Smooth muscle cell (in vitro differentiated cells): ENCODE results near the gene XPC. TPM values are rescaled to one million over a fixed set of nuclear protein-coding genes. Genes with fewer than 3 reads are reported as not detected.

ENCODE experiments used
- DNase-seq: peaks from one replicate; lab custom pipeline; 2025; ENCODE audit not compliant: unreplicated experiment; lab: John Stamatoyannopoulos, UW
- H2AFZ ChIP-seq: fragments of 200-600 bp; sonication (generic); 2 replicates; pipeline ENCODE4 v1.6.0; 2016; ENCODE audit warnings: antibody characterized with exemption, low read depth, mild to moderate bottlenecking
- H3F3A ChIP-seq: fragments of 200-600 bp; sonication (generic); 2 replicates; pipeline ENCODE4 v1.6.0; 2017; ENCODE audit warnings: antibody characterized with exemption, low read depth
- H3K27ac ChIP-seq: fragments of 200-600 bp; sonication (generic); 2 replicates; pipeline ENCODE4 v1.5.1; 2016; ENCODE audit warnings: low read depth, mild to moderate bottlenecking
- H3K27me3 ChIP-seq: fragments of 200-600 bp; sonication (generic); 2 replicates; pipeline ENCODE4 v1.6.1; 2016; ENCODE audit warnings: low read depth, mild to moderate bottlenecking
- H3K36me3 ChIP-seq: fragments of 200-600 bp; sonication (generic); 2 replicates; pipeline ENCODE4 v1.5.1; 2016; ENCODE audit warnings: low read depth
- H3K4me1 ChIP-seq: fragments of 200-600 bp; sonication (generic); 2 replicates; pipeline ENCODE4 v1.5.1; 2016; ENCODE audit warnings: low read depth
- H3K4me2 ChIP-seq: fragments of 200-600 bp; sonication (generic); 2 replicates; pipeline ENCODE4 v1.6.0; 2016; ENCODE audit warnings: mild to moderate bottlenecking
- H3K4me3 ChIP-seq: fragments of 200-600 bp; sonication (generic); 2 replicates; pipeline ENCODE4 v1.5.1; 2016; ENCODE audit warnings: mild to moderate bottlenecking
- H3K79me2 ChIP-seq: fragments of 200-600 bp; sonication (generic); 2 replicates; pipeline ENCODE4 v1.6.0; 2016; ENCODE audit warnings: low read depth, mild to moderate bottlenecking
- H3K9ac ChIP-seq: fragments of 200-600 bp; sonication (generic); 2 replicates; pipeline ENCODE4 v1.6.0; 2016; ENCODE audit warnings: low read depth
- H3K9me3 ChIP-seq: fragments of 200-600 bp; sonication (generic); replicated peaks from 2 replicates; pipeline ENCODE4 v1.5.1; 2016; ENCODE audit warnings: low read depth
- H4K20me1 ChIP-seq: fragments of 200-600 bp; sonication (generic); 2 replicates; pipeline ENCODE4 v1.6.0; 2016; ENCODE audit warnings: low read depth
- CTCF ChIP-seq: fragments of 200-600 bp; sonication (generic); IDR thresholded peaks from 2 replicates; pipeline ENCODE4 v1.5.1; 2017; ENCODE audit warnings: borderline replicate concordance, mild to moderate bottlenecking, antibody characterized with exemption; ENCODE audit not compliant: insufficient read depth, poor library complexity, severe bottlenecking
- WGBS: methylation state at CpG from one replicate; pipeline ENCODE4 v1.1.7; 2016; ENCODE audit warnings: low lambda C conversion rate; 5-methylcytosine and 5-hydroxymethylcytosine counted together
- polyA plus RNA-seq: library from polyadenylated mRNA; unstranded; fragments of >200 nt; fragmentation: Nextera tagmentation; extraction: Ambion mirVana; gene quantifications from 2 replicates; pipeline ENCODE4 v1.2.1, GENCODE V29; 2016
- total RNA-seq: library from RNA; depleted of rRNA; stranded (reverse); fragments of >200 nt; gene quantifications from 2 replicates; pipeline ENCODE4 v1.2.3, GENCODE V29; 2014

XPC gene
- total and polyA plus RNA-seq, 2 experiments from 2014 or later, result 20.9 to 23.8 TPM

- Histone ChIP-seq H3K4me2 (no peak overlapping the region), H3K4me3 (no peak overlapping the region), H3K27me3 (no peaks in the 10 kb centered on the region), H3K79me2 (no peaks in the 10 kb centered on the region), H3K9ac (no peak overlapping the region), H3K4me1 (no peaks in the 10 kb centered on the region), H3K9me3 (peaks cover 4% of the 10 kb centered on the region), H4K20me1 (peaks cover 3% of the 10 kb centered on the region), H2AFZ (no peak overlapping the region), H3K27ac (no peak overlapping the region), H3F3A (no peaks in the 10 kb centered on the region), H3K36me3 (peaks cover 26% of the 10 kb centered on the region)
- TF ChIP-seq CTCF, result no peak
- DNase-seq, result no peak
- WGBS, result 94% methylated on average over 7 of the region's 7 CpGs
Observed at GRCh38 chr3:14156201-14156600, 22.2 kb downstream of the XPC start.

GRCh38 chr3:14154895-14155440 lies 23.4 kb downstream of the XPC start:
- H3K27ac ChIP-seq, result no peak overlapping the region
- peaks cover 14% of the 10 kb centered on the region for H3K36me3 ChIP-seq
- H3K4me1 ChIP-seq, result no peaks in the 10 kb centered on the region
- no peak overlapping the region for H2AFZ ChIP-seq
- 98% methylated on average over 7 of the region's 7 CpGs for WGBS
- H3K4me3 ChIP-seq, result no peak overlapping the region
- H3K9ac ChIP-seq, result no peak overlapping the region
- H4K20me1 ChIP-seq, result peaks cover 3% of the 10 kb centered on the region
- no peaks in the 10 kb centered on the region for H3K9me3 ChIP-seq
- DNase-seq, result no peak
- H3K79me2 ChIP-seq, result no peaks in the 10 kb centered on the region
- no peak for TF ChIP-seq CTCF
- no peaks in the 10 kb centered on the region for H3K27me3 ChIP-seq
- H3F3A ChIP-seq, result no peaks in the 10 kb centered on the region
- H3K4me2 ChIP-seq, result no peak overlapping the region

GRCh38 chr3:14154276-14154675 lies 24.1 kb downstream of the XPC start:
- peaks cover 13% of the 10 kb centered on the region for H3K36me3 ChIP-seq
- WGBS, result 98% methylated on average over 5 of the region's 5 CpGs
- peaks cover 3% of the 10 kb centered on the region for H4K20me1 ChIP-seq

More at GRCh38 chr3:14154276-14154675, 24.1 kb downstream of the XPC start:
- Histone ChIP-seq H3K27me3 (no peaks in the 10 kb centered on the region), H2AFZ (no peak overlapping the region), H3K27ac (no peak overlapping the region), H3K4me2 (no peak overlapping the region), H3K4me1 (no peaks in the 10 kb centered on the region), H3K9me3 (no peaks in the 10 kb centered on the region), H3K4me3 (no peak overlapping the region), H3K9ac (no peak overlapping the region), H3K79me2 (no peaks in the 10 kb centered on the region), H3F3A (no peaks in the 10 kb centered on the region)
- no peak for TF ChIP-seq CTCF
- DNase-seq, result no peak
